Testis (tissue), 2 donors: ENCODE data around the gene FHOD3.
"Not testable (repeated sequence)": the region's sequence is repeated elsewhere in the genome, so short reads cannot be mapped to it uniquely, and the experiment has no call there.

ENCODE experiments used
- POLR2A ChIP-seq: fragments of 450-650 bp; IDR thresholded peaks from one replicate; pipeline ENCODE4 v1.6.1; 2017; ENCODE audit warnings: antibody characterized with exemption, mild to moderate bottlenecking, moderate library complexity
- TF ChIP-seq, protein P1 (sequence below), 3 experiments: fragments of 450-650 bp in 2 of 3; fragments of 200-600 bp in 1 of 3; sonication (generic) in 1 of 3; IDR thresholded peaks; one replicate each; pipeline ENCODE4 v1.5.1; 2016 to 2019; ENCODE audit warnings: antibody characterized with exemption in 3 of 3, mild to moderate bottlenecking in 2 of 3, moderate library complexity in 1 of 3

DNA sequence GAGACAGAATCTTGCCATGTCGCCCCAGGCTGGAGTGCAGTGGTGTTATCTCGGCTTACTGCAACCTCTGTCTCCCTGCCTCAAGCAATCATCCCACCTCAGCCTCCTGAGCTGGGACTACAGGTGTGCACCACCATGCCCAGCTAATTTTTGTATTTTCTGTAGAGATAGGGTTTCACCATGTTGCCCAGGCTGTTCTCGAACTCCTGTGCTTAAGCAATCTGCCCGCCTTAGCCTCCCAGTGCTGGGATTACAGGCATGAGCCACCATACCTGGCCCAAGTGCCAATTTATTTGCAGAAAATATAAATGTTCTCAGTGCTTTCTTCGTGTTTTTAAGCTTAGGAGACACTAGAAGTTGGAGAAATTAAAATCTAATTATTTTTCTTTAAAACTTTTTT is 166.0 kb downstream of the FHOD3 start:
- TF ChIP-seq, protein P1, sequence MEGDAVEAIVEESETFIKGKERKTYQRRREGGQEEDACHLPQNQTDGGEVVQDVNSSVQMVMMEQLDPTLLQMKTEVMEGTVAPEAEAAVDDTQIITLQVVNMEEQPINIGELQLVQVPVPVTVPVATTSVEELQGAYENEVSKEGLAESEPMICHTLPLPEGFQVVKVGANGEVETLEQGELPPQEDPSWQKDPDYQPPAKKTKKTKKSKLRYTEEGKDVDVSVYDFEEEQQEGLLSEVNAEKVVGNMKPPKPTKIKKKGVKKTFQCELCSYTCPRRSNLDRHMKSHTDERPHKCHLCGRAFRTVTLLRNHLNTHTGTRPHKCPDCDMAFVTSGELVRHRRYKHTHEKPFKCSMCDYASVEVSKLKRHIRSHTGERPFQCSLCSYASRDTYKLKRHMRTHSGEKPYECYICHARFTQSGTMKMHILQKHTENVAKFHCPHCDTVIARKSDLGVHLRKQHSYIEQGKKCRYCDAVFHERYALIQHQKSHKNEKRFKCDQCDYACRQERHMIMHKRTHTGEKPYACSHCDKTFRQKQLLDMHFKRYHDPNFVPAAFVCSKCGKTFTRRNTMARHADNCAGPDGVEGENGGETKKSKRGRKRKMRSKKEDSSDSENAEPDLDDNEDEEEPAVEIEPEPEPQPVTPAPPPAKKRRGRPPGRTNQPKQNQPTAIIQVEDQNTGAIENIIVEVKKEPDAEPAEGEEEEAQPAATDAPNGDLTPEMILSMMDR (IDR thresholded peaks at IDR 0.05): not testable (repeated sequence)
- not testable (repeated sequence) for TF ChIP-seq POLR2A
